Measurements from ENCODE around the gene ASTN2. TPM values are rescaled to one million over a fixed set of nuclear protein-coding genes. Genes with fewer than 3 reads are reported as not detected.

The ASTN2 gene
- total RNA-seq, 2 experiments from 2014 or later, result 1.7 to 4.2 TPM

DNA sequence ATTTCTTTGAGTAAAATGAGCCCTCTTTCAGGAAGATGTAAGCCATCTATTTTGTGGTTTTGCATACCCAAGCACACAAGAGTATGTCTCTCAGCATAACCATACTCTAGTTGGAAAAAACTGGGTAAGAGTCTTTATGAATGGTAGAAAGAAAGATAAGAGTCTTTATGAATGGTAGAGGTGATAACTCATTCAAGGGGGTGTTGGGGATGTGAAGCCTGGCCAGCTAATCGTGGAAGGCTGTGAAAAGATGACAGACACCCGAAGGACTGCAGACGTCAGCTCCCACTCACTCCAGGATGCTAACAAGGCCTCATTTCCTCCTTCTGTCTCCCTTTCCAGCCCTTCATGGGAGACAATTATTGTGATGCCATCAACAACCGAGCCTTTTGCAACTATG lies 1032.8 kb downstream of the ASTN2 start:
- CTCF ChIA-PET (ENCODE audit: unreplicated experiment), result no interaction called here
- no peak for DNase-seq (ENCODE audit: low spot score)
- Histone ChIP-seq H3K27ac (ENCODE audit: low read depth, low read length, poor library complexity, severe bottlenecking) (no peak overlapping the region), H3K9me3 (ENCODE audit: low read length) (no peaks in the 10 kb centered on the region), H3K4me1 (ENCODE audit: insufficient read depth, low read length, poor library complexity, severe bottlenecking) (no peaks in the 10 kb centered on the region), H2AFZ (ENCODE audit: low read length) (no peak overlapping the region), H3K79me2 (ENCODE audit: insufficient read depth, low read depth, low read length) (no peaks in the 10 kb centered on the region), H4K20me1 (ENCODE audit: insufficient read depth, low read length) (no peaks in the 10 kb centered on the region), H3K36me3 (ENCODE audit: insufficient read depth, low read length) (no peaks in the 10 kb centered on the region), H3K9me2 (ENCODE audit: insufficient read depth, low read length) (no peaks in the 10 kb centered on the region), H3K4me3 (ENCODE audit: low read depth, low read length, poor library complexity, severe bottlenecking) (no peak overlapping the region), H3K4me2 (ENCODE audit: low read length) (no peak overlapping the region)
- BruUV-seq (replicated peaks), result no TSS peak
- no peak for TF ChIP-seq EZH2phosphoT487 (IDR thresholded peaks at IDR 0.05; ENCODE audit: borderline replicate concordance, low read depth, low read length)
- TF ChIP-seq, protein P1, sequence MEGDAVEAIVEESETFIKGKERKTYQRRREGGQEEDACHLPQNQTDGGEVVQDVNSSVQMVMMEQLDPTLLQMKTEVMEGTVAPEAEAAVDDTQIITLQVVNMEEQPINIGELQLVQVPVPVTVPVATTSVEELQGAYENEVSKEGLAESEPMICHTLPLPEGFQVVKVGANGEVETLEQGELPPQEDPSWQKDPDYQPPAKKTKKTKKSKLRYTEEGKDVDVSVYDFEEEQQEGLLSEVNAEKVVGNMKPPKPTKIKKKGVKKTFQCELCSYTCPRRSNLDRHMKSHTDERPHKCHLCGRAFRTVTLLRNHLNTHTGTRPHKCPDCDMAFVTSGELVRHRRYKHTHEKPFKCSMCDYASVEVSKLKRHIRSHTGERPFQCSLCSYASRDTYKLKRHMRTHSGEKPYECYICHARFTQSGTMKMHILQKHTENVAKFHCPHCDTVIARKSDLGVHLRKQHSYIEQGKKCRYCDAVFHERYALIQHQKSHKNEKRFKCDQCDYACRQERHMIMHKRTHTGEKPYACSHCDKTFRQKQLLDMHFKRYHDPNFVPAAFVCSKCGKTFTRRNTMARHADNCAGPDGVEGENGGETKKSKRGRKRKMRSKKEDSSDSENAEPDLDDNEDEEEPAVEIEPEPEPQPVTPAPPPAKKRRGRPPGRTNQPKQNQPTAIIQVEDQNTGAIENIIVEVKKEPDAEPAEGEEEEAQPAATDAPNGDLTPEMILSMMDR (conservative IDR thresholded peaks at IDR 0.05; ENCODE audit: low read length), result no peak
- intact Hi-C loops (cut with micrococcal nuclease; ENCODE audit: unreplicated experiment), result no loop called here
- POLR2A ChIA-PET, result no interaction called here

DNA sequence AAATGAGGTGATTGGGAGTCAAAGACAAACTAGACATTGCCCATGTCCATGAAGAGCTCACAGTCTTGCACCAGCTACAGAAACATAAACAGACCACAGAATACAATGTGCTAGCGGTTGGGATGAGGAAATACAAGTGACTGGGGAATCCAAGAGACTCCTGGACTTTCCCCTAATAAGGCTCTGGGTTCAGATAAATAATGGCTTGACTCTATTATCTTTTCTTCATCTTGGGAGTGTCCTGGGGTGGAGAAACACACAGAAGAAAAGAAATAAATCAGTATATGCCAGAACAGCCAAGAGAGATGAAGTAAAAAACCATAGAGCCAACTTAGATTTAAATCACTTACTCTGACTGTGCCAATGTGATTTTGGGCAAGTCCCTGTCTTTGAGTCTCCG lies 1033.5 kb downstream of the ASTN2 start:
- intact Hi-C loops (cut with micrococcal nuclease; ENCODE audit: unreplicated experiment), result no loop called here
- TF ChIP-seq, protein P1 (conservative IDR thresholded peaks at IDR 0.05; ENCODE audit: low read length), result no peak
- H3K4me2 ChIP-seq (ENCODE audit: low read length), result no peak overlapping the region
- no peaks in the 10 kb centered on the region for H3K4me1 ChIP-seq (ENCODE audit: insufficient read depth, low read length, poor library complexity, severe bottlenecking)
- H3K36me3 ChIP-seq (ENCODE audit: insufficient read depth, low read length), result no peaks in the 10 kb centered on the region
- H2AFZ ChIP-seq (ENCODE audit: low read length), result no peak overlapping the region
- no peak for DNase-seq (ENCODE audit: low spot score)
- CTCF ChIA-PET (ENCODE audit: unreplicated experiment), result no interaction called here
- H3K79me2 ChIP-seq (ENCODE audit: insufficient read depth, low read depth, low read length), result no peaks in the 10 kb centered on the region
- no peaks in the 10 kb centered on the region for H4K20me1 ChIP-seq (ENCODE audit: insufficient read depth, low read length)
- no peaks in the 10 kb centered on the region for H3K9me2 ChIP-seq (ENCODE audit: insufficient read depth, low read length)
- H3K27ac ChIP-seq (ENCODE audit: low read depth, low read length, poor library complexity, severe bottlenecking), result no peak overlapping the region
- no peak overlapping the region for H3K4me3 ChIP-seq (ENCODE audit: low read depth, low read length, poor library complexity, severe bottlenecking)
- POLR2A ChIA-PET, result no interaction called here
- no TSS peak for BruUV-seq (replicated peaks)
- H3K9me3 ChIP-seq (ENCODE audit: low read length), result no peaks in the 10 kb centered on the region

DNA sequence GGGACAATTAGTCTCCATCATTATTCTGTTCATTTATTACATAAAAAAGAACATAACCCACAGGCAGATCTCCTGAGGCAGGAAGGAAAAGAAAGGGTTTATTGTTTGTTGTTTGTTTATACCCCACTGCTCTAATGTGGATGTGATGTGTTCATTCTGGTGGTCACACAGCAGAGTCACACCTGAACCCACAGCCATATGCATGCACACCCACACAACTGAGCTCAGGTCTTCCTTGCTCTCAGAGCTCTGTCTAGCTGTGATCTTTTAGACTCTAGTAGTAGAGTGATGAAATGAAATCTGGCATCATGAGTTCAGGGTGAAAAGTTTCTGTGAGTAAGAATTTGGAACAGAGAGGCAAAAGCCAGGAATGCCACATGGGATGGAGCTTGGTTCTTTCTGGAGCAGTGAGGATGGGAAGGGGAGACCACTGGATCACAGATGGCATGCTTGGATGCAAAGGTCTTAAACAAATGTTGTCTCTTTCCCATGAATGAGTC lies 1034.3 kb downstream of the ASTN2 start:
- CTCF ChIA-PET (ENCODE audit: unreplicated experiment), result no interaction called here
- no TSS peak for BruUV-seq (replicated peaks)

More for the DNA sequence above, 1034.3 kb downstream of the ASTN2 start:
- no peak overlapping the region for H2AFZ ChIP-seq (ENCODE audit: low read length)
- intact Hi-C loops (cut with micrococcal nuclease; ENCODE audit: unreplicated experiment), result no loop called here
- POLR2A ChIA-PET, result no interaction called here
- H3K4me2 ChIP-seq (ENCODE audit: low read length), result no peak overlapping the region
- H3K9me2 ChIP-seq (ENCODE audit: insufficient read depth, low read length), result no peaks in the 10 kb centered on the region
- H3K79me2 ChIP-seq (ENCODE audit: insufficient read depth, low read depth, low read length), result no peaks in the 10 kb centered on the region
- no peak for TF ChIP-seq EZH2phosphoT487 (IDR thresholded peaks at IDR 0.05; ENCODE audit: borderline replicate concordance, low read depth, low read length)
- TF ChIP-seq, protein P1 (conservative IDR thresholded peaks at IDR 0.05; ENCODE audit: low read length), result no peak
- no peaks in the 10 kb centered on the region for H3K4me1 ChIP-seq (ENCODE audit: insufficient read depth, low read length, poor library complexity, severe bottlenecking)
- H3K36me3 ChIP-seq (ENCODE audit: insufficient read depth, low read length), result no peaks in the 10 kb centered on the region
- H4K20me1 ChIP-seq (ENCODE audit: insufficient read depth, low read length), result no peaks in the 10 kb centered on the region
- no peak overlapping the region for H3K27ac ChIP-seq (ENCODE audit: low read depth, low read length, poor library complexity, severe bottlenecking)
- H3K4me3 ChIP-seq (ENCODE audit: low read depth, low read length, poor library complexity, severe bottlenecking), result no peak overlapping the region
- no peak for DNase-seq (ENCODE audit: low spot score)
- H3K9me3 ChIP-seq (ENCODE audit: low read length), result no peaks in the 10 kb centered on the region
